NB4 (cell line): Measurements from ENCODE around the gene SCNN1B.

ENCODE experiments used
- DNase-seq: peaks from one replicate; pipeline ENCODE4 v3.0.0; 2010; ENCODE audit warnings: low read depth
- H3K4me3 ChIP-seq: one replicate; pipeline ENCODE4 v1.5.1; 2011; ENCODE audit warnings: mild to moderate bottlenecking, low read depth, low read length, moderate library complexity
- CTCF ChIP-seq: IDR thresholded peaks from one replicate; pipeline ENCODE4 v1.5.1; 2012; ENCODE audit warnings: low read depth, low read length
- MAX ChIP-seq: IDR thresholded peaks from 2 replicates; pipeline ENCODE4 v1.6.1; 2011; ENCODE audit warnings: low read depth, low read length
- MYC ChIP-seq: IDR thresholded peaks from 2 replicates; pipeline ENCODE4 v1.6.1; 2011; ENCODE audit warnings: low read depth, low read length
- POLR2A ChIP-seq: IDR thresholded peaks from 2 replicates; pipeline ENCODE4 v1.6.1; 2011; ENCODE audit warnings: mild to moderate bottlenecking; ENCODE audit not compliant: insufficient read length; ENCODE audit errors: extremely low read depth

The SCNN1B gene

GRCh38 chr16:23319861-23320615 is 17.9 kb downstream of the SCNN1B start:
- DNase-seq: no peak
- TF ChIP-seq MYC (no peak), POLR2A (no peak), CTCF (no peak), MAX (no peak)
- no peak overlapping the region for H3K4me3 ChIP-seq

- no peak overlapping the region for H3K4me3 ChIP-seq
- DNase-seq: no peak
- no peak for TF ChIP-seq MAX
- no peak for TF ChIP-seq MYC
- TF ChIP-seq CTCF: no peak
- no peak for TF ChIP-seq POLR2A
Measured at GRCh38 chr16:23320693-23321092, 18.6 kb downstream of the SCNN1B start.

GRCh38 chr16:23321206-23321875 is 19.2 kb downstream of the SCNN1B start:
- no peak for DNase-seq
- TF ChIP-seq MYC: no peak
- TF ChIP-seq MAX: no peak
- TF ChIP-seq POLR2A: no peak
- no peak for TF ChIP-seq CTCF
- no peak overlapping the region for H3K4me3 ChIP-seq

- TF ChIP-seq MYC: no peak
- TF ChIP-seq POLR2A: no peak
- no peak for TF ChIP-seq CTCF
- no peak for DNase-seq
- no peak overlapping the region for H3K4me3 ChIP-seq
Measured at GRCh38 chr16:23323224-23324030, 21.3 kb downstream of the SCNN1B start.

GRCh38 chr16:23324727-23325126 is 22.6 kb downstream of the SCNN1B start:
- DNase-seq: no peak
- H3K4me3 ChIP-seq: no peak overlapping the region
- TF ChIP-seq POLR2A (no peak), MYC (no peak), MAX (no peak), CTCF (no peak)
